Skeletal muscle tissue (tissue), 4 donors: ENCODE results near the gene PDPK1. TPM values are rescaled to one million over a fixed set of nuclear protein-coding genes. Genes with fewer than 3 reads are reported as not detected.

ENCODE experiments used
- H3K27ac ChIP-seq: one replicate; pipeline ENCODE4 v1.7.0; 2013; ENCODE audit warnings: mild to moderate bottlenecking, low read depth, low read length, inconsistent platforms
- H3K27me3 ChIP-seq, 3 donors: one replicate each; pipeline ENCODE4 v1.7.0; 2013; ENCODE audit warnings: low read length in 3 of 3; ENCODE audit not compliant: control insufficient read depth in 3 of 3, insufficient read depth in 3 of 3
- H3K36me3 ChIP-seq, 3 donors: one replicate each; pipeline ENCODE4 v1.7.0; 2013; ENCODE audit warnings: low read length in 3 of 3; ENCODE audit not compliant: control insufficient read depth in 3 of 3, insufficient read depth in 3 of 3
- H3K4me1 ChIP-seq, 3 donors: one replicate each; pipeline ENCODE4 v1.7.0; 2013; ENCODE audit warnings: low read length in 3 of 3, mild to moderate bottlenecking in 3 of 3; ENCODE audit not compliant: control insufficient read depth in 3 of 3, insufficient read depth in 3 of 3
- H3K4me3 ChIP-seq, 3 donors: one replicate each; pipeline ENCODE4 v1.7.0; 2013; ENCODE audit warnings: low read length in 3 of 3
- H3K9ac ChIP-seq, 3 donors: one replicate each; pipeline ENCODE4 v1.7.0; 2013; ENCODE audit warnings: low read length in 3 of 3, mild to moderate bottlenecking in 3 of 3, moderate library complexity in 2 of 3, low read depth in 1 of 3
- H3K9me3 ChIP-seq, 3 donors: one replicate each; pipeline ENCODE4 v1.7.0; 2013; ENCODE audit warnings: low read length in 3 of 3; ENCODE audit not compliant: control insufficient read depth in 3 of 3
- total RNA-seq: library from RNA; depleted of rRNA; stranded (reverse); fragments of >200 nt; gene quantifications from one replicate; pipeline ENCODE4 v1.2.3, GENCODE V29; 2014
- donor health status: Osteomylitis.

PDPK1 gene
- total RNA-seq, 1 donor from 2014 or later: 18.3 TPM

DNA sequence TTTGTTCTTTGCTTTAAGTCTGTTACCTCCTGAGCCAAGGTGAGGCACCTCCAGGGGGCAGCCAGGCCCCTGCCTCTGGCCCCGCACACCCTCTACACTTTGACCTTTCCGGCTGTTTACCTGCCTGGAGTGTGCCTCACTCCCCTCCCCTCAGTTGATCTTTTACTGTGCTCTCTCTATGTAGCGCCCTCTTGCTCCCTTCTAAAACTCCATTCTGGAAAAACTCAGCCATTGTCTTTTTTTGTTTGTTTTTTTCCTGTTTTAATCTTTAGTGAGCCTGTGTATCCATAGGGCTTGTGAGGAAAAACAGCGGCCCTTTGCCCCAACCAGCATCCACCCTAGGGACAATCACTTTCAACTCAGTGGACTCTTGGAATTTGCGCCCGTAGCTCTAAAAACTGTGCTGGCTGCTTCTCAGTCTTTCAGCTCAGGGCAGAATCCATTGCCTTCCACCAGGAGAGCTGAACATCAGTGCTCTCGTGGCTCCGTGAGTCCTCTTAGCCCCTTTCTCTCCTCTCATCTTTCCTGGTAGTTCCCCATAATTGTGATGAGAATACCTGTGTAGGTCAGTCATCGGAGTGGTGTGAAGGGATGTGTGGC is 13.4 kb upstream of the PDPK1 start:
- Histone ChIP-seq H3K27me3 (no peaks in the 10 kb centered on the region), H3K9ac (no peak overlapping the region), H3K4me1 (peaks cover 12 to 24% (median 13%) of the 10 kb centered on the region in 3 donors), H3K9me3 (no peaks in the 10 kb centered on the region), H3K4me3 (no peak overlapping the region), H3K27ac (no peak overlapping the region), H3K36me3 (peaks cover 32 to 38% (median 34%) of the 10 kb centered on the region in 3 donors)

DNA sequence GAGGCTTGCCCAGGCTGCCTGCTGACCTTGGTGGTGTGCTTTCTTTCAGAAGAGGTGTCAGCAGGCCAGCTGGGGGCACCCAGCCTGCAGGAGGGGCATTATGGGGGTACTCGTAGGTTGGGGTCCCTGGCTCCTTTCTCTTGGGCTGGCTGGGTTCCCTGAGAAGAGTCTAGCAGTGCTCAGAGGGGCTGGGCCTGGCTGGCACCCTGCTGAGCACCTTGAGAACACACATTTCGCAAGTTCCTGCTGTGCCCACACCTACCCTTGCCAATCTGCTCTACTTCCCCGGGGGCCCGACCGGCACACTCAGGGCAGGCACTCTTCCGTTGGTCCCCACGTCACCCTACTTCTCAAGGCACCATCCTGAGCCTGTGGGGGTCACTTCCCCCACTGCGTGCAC is 11.7 kb upstream of the PDPK1 start:
- Histone ChIP-seq H3K4me1 (peaks cover 5 to 23% (median 10%) of the 10 kb centered on the region in 3 donors), H3K27me3 (no peaks in the 10 kb centered on the region), H3K36me3 (peaks cover 34 to 44% (median 42%) of the 10 kb centered on the region in 3 donors), H3K9me3 (no peaks in the 10 kb centered on the region), H3K4me3 (no peak overlapping the region), H3K9ac (no peak overlapping the region), H3K27ac (no peak overlapping the region)

DNA sequence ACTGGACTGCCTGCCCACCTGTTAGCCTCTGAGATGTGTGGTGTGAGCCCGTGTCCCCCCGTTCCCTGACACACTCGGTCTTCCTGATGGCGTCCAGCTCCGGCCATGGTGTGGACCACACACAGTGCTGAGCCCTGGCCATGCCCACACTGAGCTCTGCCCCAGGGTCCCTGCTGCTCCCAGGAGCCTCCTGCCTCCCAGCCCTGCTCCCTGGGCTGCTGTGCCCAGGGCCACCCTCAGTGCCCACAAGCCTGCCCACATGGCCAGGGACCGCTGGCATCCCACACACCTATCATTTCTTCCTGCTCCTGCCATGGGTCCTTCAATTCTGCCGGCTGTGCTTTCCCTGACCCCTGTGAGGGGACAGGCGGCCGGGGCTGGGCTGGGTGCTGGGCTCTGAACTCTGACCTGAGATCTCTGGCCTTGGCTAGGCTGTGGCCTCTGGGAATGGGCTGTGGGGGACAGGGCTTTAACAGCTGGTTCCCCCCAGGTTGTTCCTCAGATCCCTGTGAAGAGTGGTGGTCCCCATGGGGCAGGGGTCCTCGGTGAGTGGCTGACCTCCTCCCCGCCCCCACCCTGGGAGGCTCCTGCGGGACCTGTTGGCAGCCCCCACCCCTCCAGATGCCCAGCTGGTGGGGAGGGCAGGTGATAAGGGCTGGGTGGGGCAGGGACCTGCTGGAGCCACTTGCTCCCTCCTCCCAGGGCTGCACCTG is 10.6 kb upstream of the PDPK1 start:
- no peak overlapping the region for H3K9ac ChIP-seq
- H3K27ac ChIP-seq: no peak overlapping the region
- no peaks in the 10 kb centered on the region for H3K27me3 ChIP-seq
- H3K4me3 ChIP-seq: no peak overlapping the region
- H3K9me3 ChIP-seq: no peaks in the 10 kb centered on the region
- H3K36me3 ChIP-seq: peaks cover 34 to 42% (median 41%) of the 10 kb centered on the region in 3 donors
- H3K4me1 ChIP-seq: peaks cover 7 to 25% (median 13%) of the 10 kb centered on the region in 3 donors

DNA sequence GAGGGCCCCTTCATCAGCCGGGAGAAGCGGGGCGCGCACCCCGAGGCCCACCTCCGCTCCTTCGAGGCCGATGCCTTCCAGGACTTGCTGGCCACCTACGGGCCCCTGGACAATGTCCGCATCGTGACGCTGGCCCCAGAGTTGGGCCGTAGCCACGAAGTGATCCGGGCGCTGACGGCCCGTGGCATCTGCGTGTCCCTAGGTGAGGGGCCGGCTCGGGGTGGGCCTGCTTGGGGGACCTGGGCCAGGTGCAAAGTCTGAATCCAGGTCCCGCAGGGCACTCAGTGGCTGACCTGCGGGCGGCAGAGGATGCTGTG is 10.1 kb upstream of the PDPK1 start:
- Histone ChIP-seq H3K9ac (no peak overlapping the region), H3K4me3 (no peak overlapping the region), H3K4me1 (peaks cover 12 to 30% (median 17%) of the 10 kb centered on the region in 3 donors), H3K27me3 (no peaks in the 10 kb centered on the region), H3K9me3 (no peaks in the 10 kb centered on the region), H3K27ac (no peak overlapping the region), H3K36me3 (peaks cover 34 to 42% (median 41%) of the 10 kb centered on the region in 3 donors)

DNA sequence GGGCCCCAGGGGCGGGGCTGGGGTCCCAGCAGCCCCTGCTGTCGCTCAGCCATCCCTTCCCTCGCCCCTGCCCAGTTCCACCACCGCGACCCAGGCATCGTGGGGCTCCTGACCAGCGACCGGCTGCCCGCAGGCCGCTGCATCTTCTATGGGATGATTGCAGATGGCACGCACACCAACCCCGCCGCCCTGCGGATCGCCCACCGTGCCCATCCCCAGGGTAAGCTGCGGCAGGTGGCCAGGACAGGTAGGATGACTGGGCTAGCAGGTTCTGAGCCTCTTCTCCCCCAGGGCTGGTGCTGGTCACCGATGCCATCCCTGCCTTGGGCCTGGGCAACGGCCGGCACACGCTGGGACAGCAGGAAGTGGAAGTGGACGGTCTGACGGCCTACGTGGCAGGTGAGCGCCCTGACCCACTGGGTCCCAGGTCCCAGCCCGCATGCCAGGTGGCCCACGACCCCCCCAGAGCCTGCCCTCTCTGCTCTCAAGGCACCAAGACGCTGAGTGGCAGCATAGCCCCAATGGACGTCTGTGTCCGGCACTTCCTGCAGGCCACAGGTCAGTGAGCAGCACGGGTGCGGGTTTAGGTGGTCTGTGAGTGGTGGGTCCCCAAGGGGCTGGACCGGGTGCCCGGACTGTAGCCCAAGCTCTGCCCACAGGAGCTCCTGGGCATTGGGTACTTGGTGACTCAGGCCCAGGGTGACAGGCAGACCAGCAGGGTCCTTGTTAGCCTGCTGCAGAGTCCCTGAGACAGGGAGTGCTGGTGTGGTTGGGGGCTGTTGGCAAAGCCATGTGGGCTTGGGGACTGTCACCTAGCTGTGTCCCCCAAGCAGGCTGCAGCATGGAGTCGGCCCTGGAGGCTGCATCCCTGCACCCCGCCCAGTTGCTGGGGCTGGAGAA is 9.4 kb upstream of the PDPK1 start:
- no peak overlapping the region for H3K4me3 ChIP-seq
- H3K9ac ChIP-seq: no peak overlapping the region
- peaks cover 31 to 40% (median 38%) of the 10 kb centered on the region in 3 donors for H3K36me3 ChIP-seq
- no peaks in the 10 kb centered on the region for H3K27me3 ChIP-seq
- H3K4me1 ChIP-seq: peaks cover 13 to 28% (median 18%) of the 10 kb centered on the region in 3 donors
- no peak overlapping the region for H3K27ac ChIP-seq
- no peaks in the 10 kb centered on the region for H3K9me3 ChIP-seq

DNA sequence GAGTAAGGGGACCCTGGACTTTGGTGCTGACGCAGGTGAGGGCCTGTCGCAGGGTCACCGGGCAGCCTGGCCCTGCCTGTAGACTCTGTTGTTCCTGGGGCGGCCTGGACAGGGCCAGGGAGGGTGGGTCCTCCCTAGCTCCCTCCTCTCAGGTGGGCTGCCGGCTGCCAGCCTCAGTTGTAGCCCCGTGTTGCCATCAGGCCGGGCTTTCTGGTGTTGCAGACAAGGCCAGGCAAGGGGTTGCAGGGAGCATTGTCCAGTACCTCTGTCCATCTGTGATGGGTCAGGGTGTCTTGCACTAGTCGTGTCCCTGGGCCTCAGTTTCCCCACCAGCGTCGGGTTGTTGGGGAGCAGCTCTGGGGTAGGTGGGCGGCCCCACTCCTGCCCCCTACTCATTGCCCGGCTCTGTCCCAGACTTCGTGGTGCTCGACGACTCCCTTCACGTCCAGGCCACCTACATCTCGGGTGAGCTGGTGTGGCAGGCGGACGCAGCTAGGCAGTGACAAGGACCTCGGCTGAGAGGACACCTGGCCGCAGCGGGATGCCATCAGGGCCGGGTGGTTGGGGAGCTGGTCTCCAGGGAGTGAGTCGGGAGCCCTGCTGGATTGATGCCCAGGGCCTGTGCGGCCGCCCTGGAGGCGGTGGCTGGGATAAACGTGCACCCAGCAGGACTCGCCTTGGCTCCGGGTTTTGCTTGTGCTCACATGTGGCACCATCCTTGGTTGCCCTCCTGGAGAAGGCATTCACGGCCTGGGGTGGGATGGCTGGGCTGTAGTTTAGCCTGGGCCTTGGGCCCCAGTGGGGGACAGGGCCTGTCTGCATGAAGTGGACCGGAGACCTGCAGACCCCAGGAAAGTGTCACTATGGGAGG is 8.5 kb upstream of the PDPK1 start:
- Histone ChIP-seq H3K27me3 (no peaks in the 10 kb centered on the region), H3K36me3 (peaks cover 25 to 31% (median 29%) of the 10 kb centered on the region in 3 donors), H3K9me3 (no peaks in the 10 kb centered on the region), H3K27ac (no peak overlapping the region), H3K4me3 (no peak overlapping the region), H3K9ac (no peak overlapping the region), H3K4me1 (peaks cover 13 to 24% (median 18%) of the 10 kb centered on the region in 3 donors)

DNA sequence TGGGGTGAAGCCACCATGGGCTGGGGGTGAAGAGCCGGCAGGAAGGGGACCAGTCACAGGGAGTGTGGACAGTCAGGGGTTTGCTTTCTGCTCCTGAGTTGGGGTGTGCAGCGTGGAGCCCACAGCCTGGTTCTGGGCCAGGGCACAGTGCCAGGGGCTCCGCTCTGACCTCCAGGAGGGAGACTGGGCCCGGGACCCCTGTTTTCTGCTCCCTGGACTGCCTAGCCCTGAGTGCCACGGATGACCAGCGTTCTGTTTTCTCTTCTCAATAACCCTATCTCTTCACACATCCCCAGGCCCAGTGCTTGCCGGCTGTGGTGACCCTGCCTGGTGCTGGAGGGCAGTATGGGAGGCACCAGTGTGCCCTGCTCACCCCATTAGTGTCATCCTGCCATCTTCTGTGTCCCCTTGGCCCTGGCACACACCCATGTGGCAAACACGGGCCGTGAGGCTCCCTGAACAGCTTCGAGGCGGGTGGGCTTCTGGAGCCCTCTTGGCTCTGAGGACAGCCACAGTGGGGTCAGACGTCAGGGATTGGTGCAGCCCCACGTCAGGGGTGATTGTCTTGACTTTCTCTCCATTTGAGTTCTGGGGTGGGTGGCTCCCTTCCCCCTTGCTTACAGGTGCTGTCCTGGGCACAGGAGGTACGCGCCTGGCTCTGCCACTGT is 7.7 kb upstream of the PDPK1 start:
- Histone ChIP-seq H3K9me3 (no peaks in the 10 kb centered on the region), H3K36me3 (peaks cover 24 to 28% (median 25%) of the 10 kb centered on the region in 3 donors), H3K4me3 (no peak overlapping the region), H3K4me1 (peaks cover 13 to 24% (median 18%) of the 10 kb centered on the region in 3 donors), H3K9ac (peak overlapping the region in 1 of 3 donors; percentile 25), H3K27me3 (no peaks in the 10 kb centered on the region), H3K27ac (no peak overlapping the region)

DNA sequence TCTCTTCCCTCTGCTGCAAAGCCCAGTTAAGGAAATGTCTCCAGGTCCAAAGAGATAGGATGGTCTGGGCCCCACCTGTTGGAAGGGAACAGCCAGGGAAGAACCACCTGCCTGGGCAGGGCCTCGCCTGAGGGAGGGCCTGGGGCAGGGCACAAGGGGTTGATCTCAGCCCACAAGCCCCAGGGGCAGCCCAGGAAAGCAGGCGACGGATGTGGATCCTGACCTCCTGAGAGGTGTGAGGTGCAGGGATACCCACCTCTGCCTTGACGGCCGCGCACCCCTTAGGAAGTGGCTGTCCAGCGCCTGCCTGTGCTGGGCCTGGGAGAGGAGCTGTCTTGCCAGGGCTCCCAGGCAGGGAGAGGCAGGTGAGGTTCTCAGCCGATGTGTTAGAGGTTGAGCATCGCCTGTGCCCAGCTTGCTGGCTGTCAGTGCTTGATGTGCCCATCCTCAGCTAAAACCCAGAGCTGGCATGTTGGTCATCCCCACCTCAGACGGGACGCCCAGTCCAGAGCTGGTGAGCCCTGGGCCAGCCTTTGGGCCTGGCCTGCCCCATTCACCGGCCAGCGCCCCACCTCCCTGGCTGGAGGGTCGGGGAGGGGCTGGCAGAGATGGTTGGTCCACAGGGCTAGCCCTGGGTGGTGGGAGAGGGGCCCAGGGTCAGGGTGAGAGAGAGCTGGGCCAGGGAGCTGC is 7.0 kb upstream of the PDPK1 start:
- H3K4me3 ChIP-seq: peak overlapping the region in 1 of 3 donors; percentile 83
- peak overlapping the region in 2 of 3 donors; percentile 71 to 85 for H3K9ac ChIP-seq

More for the DNA sequence above, 7.0 kb upstream of the PDPK1 start:
- no peaks in the 10 kb centered on the region for H3K27me3 ChIP-seq
- peaks cover 24 to 27% (median 25%) of the 10 kb centered on the region in 3 donors for H3K36me3 ChIP-seq
- peak overlapping the region; percentile 95 for H3K27ac ChIP-seq
- peaks cover 13 to 27% (median 19%) of the 10 kb centered on the region in 3 donors for H3K4me1 ChIP-seq
- no peaks in the 10 kb centered on the region for H3K9me3 ChIP-seq
